ENCODE results near the gene SLC44A5.
"Not testable (repeated sequence)": the region's sequence is repeated elsewhere in the genome, so short reads cannot be mapped to it uniquely, and the experiment has no call there.

GRCh38 chr1:75593457-75593856 lies 17.5 kb downstream of the SLC44A5 start:
- TF ChIP-seq CTCF (IDR thresholded peaks at IDR 0.05); EZH2 (IDR thresholded peaks at IDR 0.05; ENCODE audit: borderline replicate concordance, insufficient read depth, low read depth, low read length, poor library complexity, severe bottlenecking): not testable (repeated sequence)
